Mesendoderm (in vitro differentiated cells): ENCODE results near the gene IMMP2L.

Experiments used
- DNase-seq: peaks from one replicate; pipeline ENCODE4 v3.0.0; 2013
- H2AK5ac ChIP-seq: 2 replicates; pipeline ENCODE4 v1.6.1; 2013; ENCODE audit warnings: low read length, inconsistent platforms
- H2BK120ac ChIP-seq: 2 replicates; pipeline ENCODE4 v1.6.1; 2013; ENCODE audit warnings: low read depth, mild to moderate bottlenecking, low read length, moderate library complexity, mixed read lengths
- H2BK15ac ChIP-seq: replicated peaks from 2 replicates; pipeline ENCODE4 v1.6.1; 2013; ENCODE audit warnings: low read depth, mild to moderate bottlenecking, moderate library complexity
- H2BK5ac ChIP-seq: 2 replicates; pipeline ENCODE4 v1.6.1; 2013; ENCODE audit warnings: low read length, inconsistent platforms
- H3K18ac ChIP-seq: 2 replicates; pipeline ENCODE4 v1.6.1; 2013; ENCODE audit warnings: mild to moderate bottlenecking, low read length, mixed read lengths
- H3K23ac ChIP-seq: one replicate; pipeline ENCODE4 v1.6.1; 2013; ENCODE audit warnings: low read length
- H3K27ac ChIP-seq: 2 replicates; pipeline ENCODE4 v1.5.1; 2013; ENCODE audit warnings: low read depth, mild to moderate bottlenecking, inconsistent platforms, low read length, moderate library complexity
- H3K27me3 ChIP-seq: 2 replicates; pipeline ENCODE4 v1.6.1; 2013; ENCODE audit warnings: low read length, control low read depth, mild to moderate bottlenecking, inconsistent platforms; ENCODE audit not compliant: insufficient read depth, poor library complexity
- H3K36me3 ChIP-seq: 2 replicates; pipeline ENCODE4 v1.6.1; 2013; ENCODE audit warnings: low read length, inconsistent platforms; ENCODE audit not compliant: control insufficient read depth, insufficient read depth
- H3K4ac ChIP-seq: one replicate; pipeline ENCODE4 v1.6.1; 2013; ENCODE audit warnings: low read depth, mild to moderate bottlenecking, low read length, moderate library complexity
- H3K4me1 ChIP-seq: 2 replicates; pipeline ENCODE4 v1.6.1; 2013; ENCODE audit warnings: low read depth, low read length, inconsistent platforms; ENCODE audit not compliant: control insufficient read depth
- H3K4me2 ChIP-seq: 2 replicates; pipeline ENCODE4 v1.6.1; 2013; ENCODE audit warnings: low read length
- H3K4me3 ChIP-seq: 2 replicates; pipeline ENCODE4 v1.5.1; 2013; ENCODE audit warnings: mild to moderate bottlenecking, low read length
- H3K56ac ChIP-seq: one replicate; pipeline ENCODE4 v1.6.1; 2013; ENCODE audit warnings: low read length
- H3K79me1 ChIP-seq: 2 replicates; pipeline ENCODE4 v1.6.1; 2013; ENCODE audit warnings: low read length, inconsistent platforms
- H3K79me2 ChIP-seq: 2 replicates; pipeline ENCODE4 v1.6.1; 2013; ENCODE audit warnings: mild to moderate bottlenecking, low read length; ENCODE audit not compliant: control insufficient read depth, insufficient read depth
- H3K9ac ChIP-seq: 2 replicates; pipeline ENCODE4 v1.6.1; 2013; ENCODE audit warnings: low read length, inconsistent platforms
- H4K5ac ChIP-seq: one replicate; pipeline ENCODE4 v1.6.1; 2013; ENCODE audit warnings: low read length
- H4K8ac ChIP-seq: one replicate; pipeline ENCODE4 v1.6.1; 2013; ENCODE audit warnings: low read depth, mild to moderate bottlenecking, control low read depth, low read length, moderate library complexity
- WGBS: extraction: QIAGEN DNeasy Blood & Tissue Kit; methylation state at CpG from one replicate; pipeline ENCODE4 v1.1.7; 2013; ENCODE audit warnings: low lambda C conversion rate, missing lambda C conversion rate; ENCODE audit not compliant: insufficient coverage; ENCODE audit errors: extremely low coverage; 5-methylcytosine and 5-hydroxymethylcytosine counted together

The IMMP2L gene

GRCh38 chr7:111483078-111483477 is 79.2 kb downstream of the IMMP2L start:
- Histone ChIP-seq H3K79me2 (no peaks in the 10 kb centered on the region), H3K18ac (no peak overlapping the region), H2BK120ac (no peak overlapping the region), H4K8ac (no peak overlapping the region), H3K9ac (no peak overlapping the region), H3K23ac (no peak overlapping the region), H2AK5ac (no peak overlapping the region), H3K4me2 (no peak overlapping the region), H3K27me3 (no peaks in the 10 kb centered on the region), H2BK15ac (no peak overlapping the region), H3K4ac (no peak overlapping the region), H3K27ac (no peak overlapping the region), H2BK5ac (no peak overlapping the region), H3K4me1 (no peaks in the 10 kb centered on the region), H3K4me3 (no peak overlapping the region), H4K5ac (no peak overlapping the region), H3K79me1 (no peaks in the 10 kb centered on the region), H3K56ac (no peak overlapping the region), H3K36me3 (no peaks in the 10 kb centered on the region)
- no CpG with 5 or more reads among the region's 2 CpGs for WGBS
- no peak for DNase-seq

- H3K4me2 ChIP-seq: no peak overlapping the region
- no peak overlapping the region for H3K56ac ChIP-seq
- H3K9ac ChIP-seq: no peak overlapping the region
- DNase-seq: no peak
- no peak overlapping the region for H3K23ac ChIP-seq
- H3K4ac ChIP-seq: no peak overlapping the region
- no peak overlapping the region for H3K27ac ChIP-seq
- H3K27me3 ChIP-seq: no peaks in the 10 kb centered on the region
- H4K5ac ChIP-seq: no peak overlapping the region
- H3K36me3 ChIP-seq: no peaks in the 10 kb centered on the region
- H3K79me1 ChIP-seq: no peaks in the 10 kb centered on the region
- no peak overlapping the region for H3K4me3 ChIP-seq
- no peaks in the 10 kb centered on the region for H3K79me2 ChIP-seq
- no peak overlapping the region for H2BK120ac ChIP-seq
- H2BK5ac ChIP-seq: no peak overlapping the region
- no peaks in the 10 kb centered on the region for H3K4me1 ChIP-seq
- no CpG with 5 or more reads among the region's 4 CpGs for WGBS
- H4K8ac ChIP-seq: no peak overlapping the region
- H3K18ac ChIP-seq: no peak overlapping the region
- no peak overlapping the region for H2AK5ac ChIP-seq
- H2BK15ac ChIP-seq: no peak overlapping the region
These were observed 84.6 kb downstream of the IMMP2L start for GRCh38 chr7:111477462-111478225.

GRCh38 chr7:111476586-111477293 is 85.6 kb downstream of the IMMP2L start:
- Histone ChIP-seq H3K9ac (no peak overlapping the region), H2AK5ac (no peak overlapping the region), H3K18ac (no peak overlapping the region), H2BK120ac (no peak overlapping the region), H2BK15ac (no peak overlapping the region), H3K4me1 (no peaks in the 10 kb centered on the region), H3K27me3 (no peaks in the 10 kb centered on the region), H4K8ac (no peak overlapping the region), H3K79me1 (no peaks in the 10 kb centered on the region), H3K56ac (no peak overlapping the region), H3K36me3 (no peaks in the 10 kb centered on the region), H3K4me2 (no peak overlapping the region), H4K5ac (no peak overlapping the region), H2BK5ac (no peak overlapping the region), H3K27ac (no peak overlapping the region), H3K4ac (no peak overlapping the region), H3K23ac (no peak overlapping the region), H3K4me3 (no peak overlapping the region), H3K79me2 (no peaks in the 10 kb centered on the region)
- no CpG with 5 or more reads among the region's 2 CpGs for WGBS
- no peak for DNase-seq

GRCh38 chr7:111475959-111476358 is 86.3 kb downstream of the IMMP2L start:
- no peak for DNase-seq
- H3K18ac ChIP-seq: no peak overlapping the region

GRCh38 chr7:111475419-111475748 is 86.9 kb downstream of the IMMP2L start:
- no peak overlapping the region for H2BK5ac ChIP-seq
- H3K18ac ChIP-seq: no peak overlapping the region
- H3K79me2 ChIP-seq: no peaks in the 10 kb centered on the region
- H3K27ac ChIP-seq: no peak overlapping the region
- H3K27me3 ChIP-seq: no peaks in the 10 kb centered on the region
- no peaks in the 10 kb centered on the region for H3K4me1 ChIP-seq
- H3K4me2 ChIP-seq: no peak overlapping the region
- H2BK120ac ChIP-seq: no peak overlapping the region
- no CpG with 5 or more reads among the region's 1 CpG for WGBS
- H4K5ac ChIP-seq: no peak overlapping the region
- no peak overlapping the region for H2AK5ac ChIP-seq
- H3K4me3 ChIP-seq: no peak overlapping the region
- H4K8ac ChIP-seq: no peak overlapping the region
- no peak overlapping the region for H2BK15ac ChIP-seq
- H3K23ac ChIP-seq: no peak overlapping the region
- no peak overlapping the region for H3K56ac ChIP-seq
- H3K36me3 ChIP-seq: no peaks in the 10 kb centered on the region
- no peaks in the 10 kb centered on the region for H3K79me1 ChIP-seq
- no peak overlapping the region for H3K9ac ChIP-seq
- H3K4ac ChIP-seq: no peak overlapping the region
- DNase-seq: no peak

More at GRCh38 chr7:111475959-111476358, 86.3 kb downstream of the IMMP2L start:
- Histone ChIP-seq H3K4me1 (no peaks in the 10 kb centered on the region), H2AK5ac (no peak overlapping the region), H3K36me3 (no peaks in the 10 kb centered on the region), H2BK15ac (no peak overlapping the region), H3K4me3 (no peak overlapping the region), H2BK5ac (no peak overlapping the region), H3K23ac (no peak overlapping the region), H3K9ac (no peak overlapping the region), H2BK120ac (no peak overlapping the region), H3K4me2 (no peak overlapping the region), H4K8ac (no peak overlapping the region), H3K79me2 (no peaks in the 10 kb centered on the region), H3K27me3 (no peaks in the 10 kb centered on the region), H3K4ac (no peak overlapping the region), H3K79me1 (no peaks in the 10 kb centered on the region), H4K5ac (no peak overlapping the region), H3K56ac (no peak overlapping the region), H3K27ac (no peak overlapping the region)
- no CpG with 5 or more reads among the region's 1 CpG for WGBS
